Duodenal mucosa (tissue), 2 donors: Measurements from ENCODE around the gene OR11L1.

Experiments used
- H3K27ac ChIP-seq: one replicate; pipeline ENCODE4 v1.7.0; 2013; ENCODE audit warnings: low read depth, low read length
- H3K27me3 ChIP-seq, 2 donors: one replicate each; pipeline ENCODE4 v1.7.0; 2013; ENCODE audit warnings: low read length in 2 of 2, control low read depth in 1 of 2; ENCODE audit not compliant: insufficient read depth in 2 of 2, control insufficient read depth in 1 of 2
- H3K36me3 ChIP-seq, 2 donors: one replicate each; pipeline ENCODE4 v1.7.0; 2013; ENCODE audit warnings: low read length in 2 of 2, control low read depth in 1 of 2; ENCODE audit not compliant: insufficient read depth in 2 of 2, control insufficient read depth in 1 of 2
- H3K4me1 ChIP-seq, 2 donors: one replicate each; pipeline ENCODE4 v1.7.0; 2013; ENCODE audit warnings: low read length in 2 of 2, control low read depth in 1 of 2; ENCODE audit not compliant: insufficient read depth in 2 of 2, control insufficient read depth in 1 of 2
- H3K4me3 ChIP-seq, 2 donors: one replicate each; pipeline ENCODE4 v1.7.0; 2013; ENCODE audit warnings: low read length in 2 of 2, low read depth in 1 of 2
- H3K9ac ChIP-seq, 2 donors: one replicate each; pipeline ENCODE4 v1.7.0; 2013; ENCODE audit warnings: low read length in 2 of 2, low read depth in 1 of 2
- H3K9me3 ChIP-seq, 2 donors: one replicate each; pipeline ENCODE4 v1.7.0; 2013; ENCODE audit warnings: low read length in 2 of 2, control low read depth in 1 of 2; ENCODE audit not compliant: control insufficient read depth in 1 of 2

The OR11L1 gene

DNA sequence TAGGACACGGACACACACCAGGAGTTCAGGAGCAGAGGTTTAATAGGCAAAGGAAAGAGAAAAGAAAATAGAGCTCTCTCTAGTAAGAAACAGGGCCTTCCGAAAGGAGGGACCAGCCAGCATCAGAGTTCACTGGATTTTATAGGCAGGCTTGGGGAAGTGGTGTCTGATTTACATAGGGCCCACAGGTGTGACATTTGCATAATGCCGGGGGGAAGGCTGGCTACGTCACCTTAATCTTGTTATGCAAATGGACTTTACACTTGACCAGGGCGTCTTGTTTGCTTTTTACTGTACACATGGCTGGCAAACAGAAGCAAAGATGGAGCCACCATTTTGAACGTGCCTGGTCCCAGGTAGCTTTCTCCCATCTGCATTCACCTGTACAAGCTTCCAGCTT lies 17.7 kb downstream of the OR11L1 start, which contains the start of gene OR14A16:
TSS of gene OR14A16 (minus strand) at position 97 of the 400 bp plus-strand sequence. CDS start 8,390 bp downstream, outside the sequence.
- H3K36me3 ChIP-seq, result no peaks in the 10 kb centered on the region
- no peaks in the 10 kb centered on the region for H3K27me3 ChIP-seq
- no peak within 1 kb of the TSS for H3K4me3 ChIP-seq
- no peak within 1 kb of the TSS for H3K9ac ChIP-seq
- H3K4me1 ChIP-seq, result no peaks in the 10 kb centered on the region
- H3K9me3 ChIP-seq, result peaks cover 3 to 8% of the 10 kb centered on the region in 2 donors
- H3K27ac ChIP-seq, result no peak within 1 kb of the TSS

DNA sequence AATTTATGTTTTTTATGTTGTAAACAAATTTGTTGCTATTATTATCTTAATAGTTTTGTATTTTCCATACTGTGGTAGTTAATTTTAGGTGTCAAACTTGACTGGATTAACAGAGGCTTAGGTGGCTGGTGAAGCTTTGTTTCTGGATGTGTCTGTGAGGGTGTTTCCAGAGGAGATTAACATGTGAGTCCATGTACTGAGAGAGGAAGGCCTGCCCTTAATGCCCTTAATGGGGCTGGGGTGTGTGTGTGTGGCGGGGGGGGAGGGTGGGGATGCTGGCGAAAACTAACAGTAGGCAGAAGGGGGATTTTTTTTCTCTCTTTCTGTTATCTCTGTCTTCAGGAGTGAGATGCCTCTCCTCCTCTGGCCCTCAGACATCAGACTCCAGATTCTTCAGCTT lies 19.6 kb downstream of the OR11L1 start:
- Histone ChIP-seq H3K27ac (no peak overlapping the region), H3K36me3 (no peaks in the 10 kb centered on the region), H3K9ac (no peak overlapping the region), H3K4me1 (no peaks in the 10 kb centered on the region), H3K4me3 (no peak overlapping the region), H3K27me3 (no peaks in the 10 kb centered on the region), H3K9me3 (peaks cover 0 to 4% of the 10 kb centered on the region in 2 donors)

DNA sequence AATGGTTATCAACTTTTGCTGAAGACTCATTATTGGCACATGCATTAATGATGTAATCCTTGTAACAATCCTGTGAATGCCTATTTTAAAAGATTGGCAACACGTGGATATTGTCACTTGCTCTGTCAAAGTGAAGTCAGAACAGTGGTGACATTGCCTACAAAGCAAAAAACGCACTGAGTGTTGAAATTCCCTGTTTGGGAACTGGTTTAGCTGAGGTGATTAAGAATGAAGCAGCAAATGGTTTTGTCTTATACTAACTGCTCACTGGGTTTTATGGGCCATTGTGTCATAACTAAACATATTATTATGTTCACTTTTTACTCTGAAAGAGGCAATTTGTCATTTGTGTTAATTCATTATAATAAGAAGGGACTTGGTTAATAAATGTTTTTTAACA lies 29.1 kb downstream of the OR11L1 start:
- H3K27me3 ChIP-seq, result no peaks in the 10 kb centered on the region
- H3K4me1 ChIP-seq, result no peaks in the 10 kb centered on the region
- no peak overlapping the region for H3K9ac ChIP-seq
- no peak overlapping the region for H3K4me3 ChIP-seq
- H3K9me3 ChIP-seq, result peaks cover 4 to 9% of the 10 kb centered on the region in 2 donors
- H3K36me3 ChIP-seq, result no peaks in the 10 kb centered on the region
- H3K27ac ChIP-seq, result no peak overlapping the region

GRCh38 chr1:247797518-247797917 lies 44.2 kb downstream of the OR11L1 start:
- Histone ChIP-seq H3K36me3 (no peaks in the 10 kb centered on the region), H3K27ac (no peak overlapping the region), H3K4me1 (no peaks in the 10 kb centered on the region), H3K9me3 (peaks cover 0 to 3% of the 10 kb centered on the region in 2 donors), H3K9ac (no peak overlapping the region), H3K27me3 (no peaks in the 10 kb centered on the region), H3K4me3 (no peak overlapping the region)
